ENCODE measurements around the gene GGN. TPM values are rescaled to one million over a fixed set of nuclear protein-coding genes. Genes with fewer than 3 reads are reported as not detected.
"Not testable (repeated sequence)": the region's sequence is repeated elsewhere in the genome, so short reads cannot be mapped to it uniquely, and the experiment has no call there.

Gene GGN
- total RNA-seq, 1 donor from 2014 or later = 0.74 TPM

- Mint-ChIP-seq H3K4me1 (ENCODE audit: unreplicated experiment) (peaks cover 12% of the 10 kb centered on the region), H3K36me3 (ENCODE audit: low read depth, unreplicated experiment) (peaks cover 8% of the 10 kb centered on the region), H3K27me3 (ENCODE audit: unreplicated experiment) (peaks cover 9% of the 10 kb centered on the region), H3K27ac (ENCODE audit: unreplicated experiment) (no peak overlapping the region), H3K9me3 (ENCODE audit: unreplicated experiment) (no peaks in the 10 kb centered on the region), H3K4me3 (ENCODE audit: unreplicated experiment) (peak overlapping the region; percentile 82)
- no peak for DNase-seq (ENCODE audit: low spot score)
- no peak for TF ChIP-seq CTCF (IDR thresholded peaks at IDR 0.05; ENCODE audit: unreplicated experiment)
Observed at GRCh38 chr19:38417146-38417543, 29.3 kb upstream of the GGN start.

- peaks cover 11% of the 10 kb centered on the region for H3K36me3 Mint-ChIP-seq (ENCODE audit: low read depth, unreplicated experiment)
- H3K27me3 Mint-ChIP-seq (ENCODE audit: unreplicated experiment) = peaks cover 5% of the 10 kb centered on the region
- H3K4me3 Mint-ChIP-seq (ENCODE audit: unreplicated experiment) = no peak overlapping the region
- H3K27ac Mint-ChIP-seq (ENCODE audit: unreplicated experiment) = no peak overlapping the region
- no peak for DNase-seq (ENCODE audit: low spot score)
- TF ChIP-seq CTCF (IDR thresholded peaks at IDR 0.05; ENCODE audit: unreplicated experiment) = no peak
- H3K4me1 Mint-ChIP-seq (ENCODE audit: unreplicated experiment) = peaks cover 12% of the 10 kb centered on the region
- H3K9me3 Mint-ChIP-seq (ENCODE audit: unreplicated experiment) = no peaks in the 10 kb centered on the region
Observed at GRCh38 chr19:38413416-38413815, 25.6 kb upstream of the GGN start.

GRCh38 chr19:38412961-38413360 is 25.1 kb upstream of the GGN start:
- Mint-ChIP-seq H3K4me1 (ENCODE audit: unreplicated experiment) (peaks cover 10% of the 10 kb centered on the region), H3K27me3 (ENCODE audit: unreplicated experiment) (peaks cover 5% of the 10 kb centered on the region), H3K27ac (ENCODE audit: unreplicated experiment) (no peak overlapping the region), H3K36me3 (ENCODE audit: low read depth, unreplicated experiment) (peaks cover 11% of the 10 kb centered on the region), H3K9me3 (ENCODE audit: unreplicated experiment) (no peaks in the 10 kb centered on the region), H3K4me3 (ENCODE audit: unreplicated experiment) (no peak overlapping the region)
- TF ChIP-seq CTCF (IDR thresholded peaks at IDR 0.05; ENCODE audit: unreplicated experiment) = no peak
- no peak for DNase-seq (ENCODE audit: low spot score)

GRCh38 chr19:38412491-38412890 is 24.7 kb upstream of the GGN start:
- peaks cover 6% of the 10 kb centered on the region for H3K4me1 Mint-ChIP-seq (ENCODE audit: unreplicated experiment)
- H3K36me3 Mint-ChIP-seq (ENCODE audit: low read depth, unreplicated experiment) = peaks cover 11% of the 10 kb centered on the region
- H3K27me3 Mint-ChIP-seq (ENCODE audit: unreplicated experiment) = peaks cover 5% of the 10 kb centered on the region
- no peak for DNase-seq (ENCODE audit: low spot score)
- H3K27ac Mint-ChIP-seq (ENCODE audit: unreplicated experiment) = no peak overlapping the region
- no peaks in the 10 kb centered on the region for H3K9me3 Mint-ChIP-seq (ENCODE audit: unreplicated experiment)
- peak overlapping the region; percentile 10 for H3K4me3 Mint-ChIP-seq (ENCODE audit: unreplicated experiment)
- TF ChIP-seq CTCF (IDR thresholded peaks at IDR 0.05; ENCODE audit: unreplicated experiment) = no peak

- DNase-seq (ENCODE audit: low spot score); H3K27me3 Mint-ChIP-seq (ENCODE audit: unreplicated experiment); H3K9me3 Mint-ChIP-seq (ENCODE audit: unreplicated experiment); H3K4me1 Mint-ChIP-seq (ENCODE audit: unreplicated experiment); H3K27ac Mint-ChIP-seq (ENCODE audit: unreplicated experiment); H3K4me3 Mint-ChIP-seq (ENCODE audit: unreplicated experiment); H3K36me3 Mint-ChIP-seq (ENCODE audit: low read depth, unreplicated experiment): not testable (repeated sequence)
Observed at GRCh38 chr19:38411898-38412297, 24.1 kb upstream of the GGN start.
